Measurements from ENCODE around the gene HAPSTR1.
"Not testable (repeated sequence)": the region's sequence is repeated elsewhere in the genome, so short reads cannot be mapped to it uniquely, and the experiment has no call there.

Gene HAPSTR1

DNA sequence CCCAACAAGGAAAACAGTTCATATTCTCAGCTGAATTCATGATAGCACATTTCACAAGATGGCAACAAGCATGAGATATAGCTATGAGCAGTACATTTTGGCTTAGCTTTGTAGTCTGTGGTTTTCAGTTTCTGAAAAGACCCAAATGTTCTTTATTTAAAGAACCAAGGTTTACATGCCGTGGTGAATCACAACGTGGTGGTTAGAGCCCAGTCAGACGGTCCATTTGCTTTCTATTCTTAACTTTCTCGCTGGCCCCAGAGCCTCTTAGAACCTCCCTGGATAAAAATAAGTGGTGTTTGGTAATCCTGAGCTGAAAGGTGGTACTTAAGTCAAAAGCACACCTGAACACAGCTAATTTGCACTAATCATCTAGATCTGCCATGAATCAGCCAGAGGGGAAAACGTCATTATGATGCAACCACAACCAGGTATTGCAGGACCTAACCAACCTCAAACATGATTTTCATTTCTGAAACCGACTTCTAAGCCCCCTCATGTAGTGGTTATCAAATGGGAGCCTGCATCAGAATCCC lies 18.6 kb upstream of the HAPSTR1 start:
- DNase-seq: no peak

- DNase-seq: no peak
Observed at GRCh38 chr16:9075299-9076071, 16.0 kb upstream of the HAPSTR1 start.

DNA sequence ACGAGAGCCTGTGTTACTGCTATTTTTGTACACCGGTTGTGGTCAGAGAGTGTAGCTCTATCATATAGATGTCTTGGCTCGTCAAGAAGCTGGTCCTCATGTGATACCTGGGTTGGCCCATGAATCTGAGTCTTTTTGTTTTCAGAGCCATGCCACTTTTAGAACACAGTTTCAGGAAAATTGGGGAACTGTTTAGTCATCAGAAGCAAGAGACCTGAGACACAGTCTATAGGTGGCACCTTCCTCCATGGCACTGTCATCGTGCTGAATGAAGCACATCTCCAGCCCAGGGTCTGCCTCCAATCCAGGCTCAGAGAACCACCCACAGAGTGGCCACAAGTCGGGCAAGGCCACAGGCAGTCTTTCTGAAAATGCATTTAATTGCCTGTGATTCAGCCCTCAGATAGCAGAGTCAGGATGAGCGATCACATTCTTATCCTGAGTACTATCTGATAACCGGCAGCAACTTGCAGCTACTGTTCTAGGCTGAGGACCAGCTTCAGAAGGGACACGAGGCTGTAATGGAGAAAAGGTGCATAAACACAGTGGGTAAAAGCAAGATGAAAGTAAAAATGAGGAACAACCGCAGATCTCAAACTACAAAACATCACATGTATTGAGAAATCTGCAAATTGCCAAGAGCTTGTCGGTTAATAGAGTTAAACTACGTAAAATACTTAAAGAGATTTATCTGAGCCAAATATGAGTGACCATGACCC lies 14.2 kb upstream of the HAPSTR1 start:
- DNase-seq: no peak

DNA sequence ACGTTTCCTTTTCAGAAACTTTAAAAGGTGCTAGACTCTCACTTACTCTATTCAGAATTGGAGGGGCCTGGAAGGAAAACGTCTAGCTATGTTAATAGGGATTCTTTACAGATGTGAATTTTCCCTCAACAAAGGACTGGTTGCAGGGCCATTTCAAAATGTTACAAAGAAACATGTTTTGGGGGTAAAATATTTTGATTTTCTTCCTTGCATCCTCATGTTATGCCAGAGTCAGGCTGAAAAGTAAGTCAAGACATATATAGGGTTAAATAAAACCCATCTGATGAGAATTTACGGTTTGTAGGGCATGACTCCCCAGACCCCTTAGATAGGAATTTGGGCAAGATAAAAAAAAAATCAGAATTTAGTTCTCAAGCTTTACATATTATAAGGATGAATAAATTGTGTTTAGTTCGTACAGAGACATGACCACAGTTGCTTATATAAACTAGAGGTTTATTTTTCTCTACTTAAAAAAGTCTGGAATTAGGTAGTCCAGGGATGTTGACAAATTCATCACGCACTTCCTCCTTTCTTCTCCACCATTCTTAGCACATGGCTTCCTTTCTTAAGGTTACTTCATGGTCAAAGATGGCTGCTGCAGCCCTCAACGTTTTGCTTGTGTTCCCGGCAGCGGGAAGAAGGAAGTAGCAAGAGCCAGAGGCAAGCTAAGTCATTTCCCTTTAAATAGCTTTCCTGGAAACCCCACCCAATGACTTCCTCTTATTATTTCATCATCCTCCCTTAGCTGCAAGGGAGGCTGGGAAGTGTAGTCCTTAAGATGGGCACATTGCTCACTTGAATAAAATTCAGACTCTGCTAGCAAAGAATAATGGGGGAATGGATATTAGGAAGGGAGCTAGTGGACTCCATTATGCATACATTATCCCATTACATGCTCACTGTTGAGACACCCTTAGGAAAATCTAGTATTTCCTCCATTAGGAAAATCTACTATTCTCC lies 12.7 kb upstream of the HAPSTR1 start:
- DNase-seq: peak; percentile 25 to 26

GRCh38 chr16:9079430-9079812 lies 12.0 kb upstream of the HAPSTR1 start:
- DNase-seq: no peak

GRCh38 chr16:9081158-9081557 lies 10.3 kb upstream of the HAPSTR1 start:
- no peak for DNase-seq

GRCh38 chr16:9081843-9082242 lies 9.6 kb upstream of the HAPSTR1 start:
- no peak for DNase-seq

DNA sequence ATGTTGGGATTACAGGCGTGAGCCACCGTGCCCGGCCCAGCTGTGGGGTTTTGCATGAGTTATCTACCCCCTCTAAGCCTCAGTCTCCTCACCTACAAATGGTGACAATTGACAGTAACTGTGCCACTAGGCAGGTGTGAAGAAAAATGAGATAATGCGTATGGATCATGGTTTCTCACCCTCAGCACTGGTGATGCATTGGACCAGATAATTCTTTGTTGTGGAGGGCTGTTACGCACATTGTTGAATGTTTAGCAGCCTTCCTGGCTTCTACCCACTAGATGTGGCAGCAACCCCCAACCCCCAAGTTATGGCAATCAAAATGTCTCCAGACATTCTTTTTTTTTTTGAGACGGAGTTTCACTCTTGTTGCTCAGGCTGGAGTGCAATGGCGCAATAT lies 9.0 kb upstream of the HAPSTR1 start:
- DNase-seq: no peak

GRCh38 chr16:9087733-9088132 lies 3.7 kb upstream of the HAPSTR1 start:
- not testable (repeated sequence) for DNase-seq

GRCh38 chr16:9088848-9089247 lies 2.6 kb upstream of the HAPSTR1 start:
- DNase-seq: no peak

- no peak for DNase-seq
Observed at GRCh38 chr16:9089660-9090059, 1.8 kb upstream of the HAPSTR1 start.

- DNase-seq: peak; percentile 29 to 37
Observed at GRCh38 chr16:9090101-9090959, 1.1 kb upstream of the HAPSTR1 start.

DNA sequence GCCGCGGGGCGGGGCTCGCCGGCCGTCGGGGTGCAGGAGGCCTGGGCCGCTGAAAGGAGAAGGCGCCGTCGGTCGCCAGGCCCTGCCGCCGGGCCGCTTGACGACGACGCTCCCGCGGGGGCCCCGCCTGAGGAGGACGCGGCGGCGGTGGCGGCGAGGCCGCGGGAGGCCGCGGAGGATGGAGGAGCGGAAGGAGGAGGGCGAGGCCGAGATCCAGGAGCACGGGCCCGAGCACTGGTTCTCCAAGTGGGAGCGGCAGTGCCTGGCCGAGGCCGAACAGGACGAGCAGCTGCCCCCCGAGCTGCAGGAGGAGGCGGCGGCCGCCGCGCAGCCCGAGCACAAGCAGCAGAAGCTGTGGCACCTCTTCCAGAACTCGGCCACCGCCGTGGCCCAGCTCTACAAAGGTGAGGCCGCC lies 430 bp downstream of the HAPSTR1 start:
- peak; percentile 14 to 29 for DNase-seq

- peak; percentile 31 to 37 for DNase-seq
Observed at GRCh38 chr16:9092282-9092977, 986 bp downstream of the HAPSTR1 start.

DNA sequence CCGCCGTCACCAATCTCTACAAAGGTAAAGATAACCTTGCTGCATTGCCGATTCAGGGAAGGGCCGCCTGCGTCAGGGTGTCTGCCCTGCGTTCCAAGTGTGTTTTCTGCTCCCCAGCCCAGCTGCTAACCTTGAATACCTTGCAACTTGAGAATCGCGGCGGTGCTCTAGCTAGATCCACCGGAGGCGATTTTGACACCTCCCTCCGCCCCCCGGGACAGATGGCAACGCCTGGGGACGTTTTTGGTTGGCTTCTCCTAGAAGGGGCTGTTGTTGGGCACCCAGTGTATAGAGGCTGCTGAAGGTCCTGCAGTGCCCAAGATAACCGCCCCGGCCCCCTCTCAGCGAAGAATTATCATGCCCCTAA lies 1.5 kb downstream of the HAPSTR1 start:
- DNase-seq: peak; percentile 15 to 20

DNA sequence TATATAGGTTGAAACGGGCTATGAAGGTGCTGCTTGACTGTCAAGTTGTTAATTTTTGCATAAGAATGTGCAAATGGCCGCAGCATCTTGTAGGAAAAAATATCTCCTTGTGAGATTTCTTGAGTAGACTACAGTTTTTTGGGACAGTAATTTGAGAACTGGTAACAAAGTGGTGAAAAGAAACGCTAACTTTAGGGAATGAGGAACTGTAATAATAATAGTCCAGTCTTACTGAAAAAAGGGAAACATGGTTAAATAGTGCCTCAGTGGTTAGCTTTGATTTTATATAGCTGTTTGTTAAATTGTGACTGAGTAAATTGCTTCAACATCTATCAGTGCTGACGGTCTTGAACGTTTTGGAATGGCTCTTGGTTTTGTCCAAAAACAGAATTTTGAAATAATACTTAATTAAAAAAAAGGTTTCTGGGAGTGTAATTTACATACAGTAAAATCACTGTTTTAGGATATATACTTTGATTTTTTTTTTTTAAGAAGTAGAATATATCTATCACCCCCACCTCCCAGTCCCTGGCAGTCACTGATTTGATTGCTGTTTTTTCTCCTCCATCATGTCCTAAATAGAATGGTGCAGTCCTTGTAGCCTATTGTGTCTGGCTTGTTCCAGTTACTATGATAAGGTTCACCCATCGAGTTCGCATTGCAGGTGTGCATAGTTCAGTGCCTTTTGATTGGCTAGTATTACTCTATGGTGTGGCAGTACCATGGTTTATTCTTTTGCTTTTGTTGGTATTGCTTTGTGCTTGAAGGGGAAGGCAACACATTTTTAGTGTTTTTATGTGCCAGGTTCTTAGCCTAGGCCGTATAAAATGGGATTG lies 2.8 kb downstream of the HAPSTR1 start:
- no peak for DNase-seq

DNA sequence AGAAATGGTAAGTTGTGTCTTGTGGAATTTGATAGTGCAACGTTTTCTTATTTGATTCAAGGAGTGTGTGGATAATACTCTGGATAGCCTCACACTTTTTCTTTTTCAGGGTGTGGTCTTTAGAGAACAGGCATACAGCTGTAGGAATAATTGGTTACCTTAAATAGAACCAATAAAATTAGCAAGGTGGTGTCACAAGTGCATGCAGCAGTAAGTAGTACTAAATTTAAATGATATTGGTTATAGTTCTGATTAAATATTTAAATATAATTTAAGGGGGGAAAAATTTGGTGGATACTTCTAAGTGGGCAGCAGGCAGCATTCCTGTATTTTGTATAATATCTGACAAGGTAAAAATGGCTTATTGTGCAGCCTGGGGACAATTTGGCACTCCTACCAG lies 3.7 kb downstream of the HAPSTR1 start:
- DNase-seq: no peak

- DNase-seq: no peak
Observed at GRCh38 chr16:9095656-9096397, 4.4 kb downstream of the HAPSTR1 start.

- no peak for DNase-seq
Observed at GRCh38 chr16:9096416-9096952, 5.0 kb downstream of the HAPSTR1 start.

Measured in activated CD4-positive, alpha-beta T cell treated with anti-CD3 and anti-CD28 coated beads, Interleukin-2, amount 50 U/mL, for 4 hours (primary cell).